H1 (cell line): Measurements from ENCODE around the gene NDUFS3.

ENCODE experiments used
- EZH2 ChIP-seq: fragments of 200-600 bp; sonication (generic); IDR thresholded peaks from 2 replicates; pipeline ENCODE4 v1.7.1; 2012; ENCODE audit warnings: low read depth, mild to moderate bottlenecking, moderate library complexity, low read length, inconsistent platforms; ENCODE audit not compliant: severe bottlenecking
- POLR2A ChIP-seq, 2 experiments: IDR thresholded peaks; 1 replicate in 1 of 2; 2 replicates in 1 of 2; pipeline ENCODE4 v1.6.1; 2011; ENCODE audit warnings: low read depth in 2 of 2, low read length in 2 of 2, mild to moderate bottlenecking in 2 of 2; ENCODE audit errors: control extremely low read depth in 1 of 2
- TAF1 ChIP-seq: IDR thresholded peaks from 2 replicates; pipeline ENCODE4 v1.6.1; 2011; ENCODE audit warnings: mild to moderate bottlenecking, low read depth, low read length
- YY1 ChIP-seq: IDR thresholded peaks from 2 replicates; pipeline ENCODE4 v1.6.1; 2011; ENCODE audit warnings: low read depth, mild to moderate bottlenecking, low read length
- TF ChIP-seq, protein P1 (sequence below): IDR thresholded peaks from 2 replicates; pipeline ENCODE4 v1.6.1; 2012; ENCODE audit warnings: inconsistent platforms
- TF ChIP-seq, protein P2 (sequence below), 3 experiments: IDR thresholded peaks; 1 replicate in 2 of 3; 2 replicates in 1 of 3; pipeline versions ENCODE4 v1.5.1 to v1.6.1; 2011; ENCODE audit warnings: low read length in 3 of 3, mild to moderate bottlenecking in 3 of 3, inconsistent platforms in 2 of 3, low read depth in 1 of 3, moderate library complexity in 1 of 3; ENCODE audit not compliant: insufficient read depth in 1 of 3; ENCODE audit errors: control extremely low read depth in 1 of 3

DNA sequence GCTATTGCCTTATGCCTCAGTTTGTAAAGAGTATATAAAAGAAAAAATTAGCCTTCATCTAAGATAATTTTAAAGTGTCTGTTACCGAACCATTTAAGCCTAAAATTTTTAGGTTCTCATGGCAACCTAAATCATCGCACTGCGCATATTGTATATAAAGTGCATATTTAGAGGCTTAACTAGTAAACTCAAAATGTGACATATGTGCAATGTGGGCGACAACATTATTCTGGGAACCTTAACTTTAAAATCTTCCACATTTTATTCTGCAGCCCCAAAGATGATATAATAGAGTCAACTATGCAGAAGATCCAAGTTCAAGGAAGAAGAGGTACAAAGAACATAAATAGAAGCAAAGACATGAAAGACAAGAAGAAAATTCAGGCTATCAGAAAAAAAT, 48.9 kb upstream of the NDUFS3 start:
- no peak for TF ChIP-seq TAF1
- TF ChIP-seq, protein P1, sequence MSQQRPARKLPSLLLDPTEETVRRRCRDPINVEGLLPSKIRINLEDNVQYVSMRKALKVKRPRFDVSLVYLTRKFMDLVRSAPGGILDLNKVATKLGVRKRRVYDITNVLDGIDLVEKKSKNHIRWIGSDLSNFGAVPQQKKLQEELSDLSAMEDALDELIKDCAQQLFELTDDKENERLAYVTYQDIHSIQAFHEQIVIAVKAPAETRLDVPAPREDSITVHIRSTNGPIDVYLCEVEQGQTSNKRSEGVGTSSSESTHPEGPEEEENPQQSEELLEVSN = no peak
- TF ChIP-seq YY1 = no peak
- TF ChIP-seq POLR2A (IDR thresholded peaks at IDR 0.05; ENCODE audit: control extremely low read depth in 1 of 2, low read depth in 2 of 2, low read length in 2 of 2) = no peak
- TF ChIP-seq, protein P2, sequence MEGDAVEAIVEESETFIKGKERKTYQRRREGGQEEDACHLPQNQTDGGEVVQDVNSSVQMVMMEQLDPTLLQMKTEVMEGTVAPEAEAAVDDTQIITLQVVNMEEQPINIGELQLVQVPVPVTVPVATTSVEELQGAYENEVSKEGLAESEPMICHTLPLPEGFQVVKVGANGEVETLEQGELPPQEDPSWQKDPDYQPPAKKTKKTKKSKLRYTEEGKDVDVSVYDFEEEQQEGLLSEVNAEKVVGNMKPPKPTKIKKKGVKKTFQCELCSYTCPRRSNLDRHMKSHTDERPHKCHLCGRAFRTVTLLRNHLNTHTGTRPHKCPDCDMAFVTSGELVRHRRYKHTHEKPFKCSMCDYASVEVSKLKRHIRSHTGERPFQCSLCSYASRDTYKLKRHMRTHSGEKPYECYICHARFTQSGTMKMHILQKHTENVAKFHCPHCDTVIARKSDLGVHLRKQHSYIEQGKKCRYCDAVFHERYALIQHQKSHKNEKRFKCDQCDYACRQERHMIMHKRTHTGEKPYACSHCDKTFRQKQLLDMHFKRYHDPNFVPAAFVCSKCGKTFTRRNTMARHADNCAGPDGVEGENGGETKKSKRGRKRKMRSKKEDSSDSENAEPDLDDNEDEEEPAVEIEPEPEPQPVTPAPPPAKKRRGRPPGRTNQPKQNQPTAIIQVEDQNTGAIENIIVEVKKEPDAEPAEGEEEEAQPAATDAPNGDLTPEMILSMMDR (IDR thresholded peaks at IDR 0.05; ENCODE audit: control extremely low read depth in 1 of 3, insufficient read depth in 1 of 3, low read depth in 1 of 3, low read length in 3 of 3) = no peak
- TF ChIP-seq EZH2 = no peak
